Progenitor cell of endocrine pancreas (in vitro differentiated cells): ENCODE measurements around the gene SPSB2. TPM values are rescaled to one million over a fixed set of nuclear protein-coding genes. Genes with fewer than 3 reads are reported as not detected.

Experiments used
- DNase-seq: peaks from one replicate; pipeline ENCODE4 v3.0.0; 2021; ENCODE audit warnings: low spot score; ENCODE audit not compliant: unreplicated experiment
- H3K27ac Mint-ChIP-seq: 2 replicates; pipeline ENCODE4 v1.8.0; 2021; ENCODE audit warnings: mild to moderate bottlenecking, moderate library complexity, mixed read lengths
- H3K27me3 Mint-ChIP-seq: 2 replicates; pipeline ENCODE4 v1.8.0; 2021; ENCODE audit warnings: mixed read lengths
- H3K36me3 Mint-ChIP-seq: 2 replicates; pipeline ENCODE4 v1.8.0; 2022; ENCODE audit warnings: mixed read lengths; ENCODE audit not compliant: insufficient read depth
- H3K4me1 Mint-ChIP-seq: 2 replicates; pipeline ENCODE4 v1.8.0; 2021; ENCODE audit warnings: low read depth, mixed read lengths
- H3K4me3 Mint-ChIP-seq: 2 replicates; pipeline ENCODE4 v1.8.0; 2021; ENCODE audit warnings: low read depth, mild to moderate bottlenecking, moderate library complexity, mixed read lengths
- H3K9me3 Mint-ChIP-seq: 2 replicates; pipeline ENCODE4 v1.8.0; 2021; ENCODE audit warnings: low read depth, mixed read lengths
- total RNA-seq: library from RNA; stranded (reverse); gene quantifications from 2 replicates; pipeline ENCODE4 v1.2.1, GENCODE V29; 2021
- TF ChIP-seq, protein P1 (sequence below): fragments of 200-600 bp; sonication (generic); IDR thresholded peaks from one replicate; pipeline ENCODE4 v1.5.0; 2021; ENCODE audit warnings: antibody characterized with exemption, mild to moderate bottlenecking; ENCODE audit not compliant: unreplicated experiment

The SPSB2 gene
- total RNA-seq, 1 donor from 2014 or later = 11.7 TPM

DNA sequence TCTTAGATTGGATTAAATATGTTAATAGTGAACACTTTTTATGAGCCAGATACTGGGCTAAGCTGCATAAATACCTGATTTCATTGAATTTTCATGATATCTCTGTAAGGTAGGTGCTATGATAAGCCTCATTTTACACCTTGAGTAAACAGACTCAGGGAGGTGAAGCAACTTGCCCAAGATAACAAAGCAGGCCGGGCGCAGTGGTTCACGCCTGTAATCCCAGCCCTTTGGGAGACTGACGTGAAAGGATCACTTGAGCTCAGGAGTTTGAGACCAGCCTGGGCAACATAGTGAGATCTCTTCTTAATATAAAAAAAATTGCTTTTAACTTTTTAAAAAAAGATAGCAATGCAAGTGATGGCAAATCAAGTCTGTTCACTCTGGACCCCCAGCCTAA, 31.0 kb downstream of the SPSB2 start:
- no peak for DNase-seq
- Mint-ChIP-seq H3K27ac (no peak overlapping the region), H3K4me3 (no peak overlapping the region), H3K36me3 (peaks cover 12% of the 10 kb centered on the region), H3K27me3 (no peaks in the 10 kb centered on the region), H3K9me3 (no peaks in the 10 kb centered on the region), H3K4me1 (peaks cover 5% of the 10 kb centered on the region)
- TF ChIP-seq, protein P1, sequence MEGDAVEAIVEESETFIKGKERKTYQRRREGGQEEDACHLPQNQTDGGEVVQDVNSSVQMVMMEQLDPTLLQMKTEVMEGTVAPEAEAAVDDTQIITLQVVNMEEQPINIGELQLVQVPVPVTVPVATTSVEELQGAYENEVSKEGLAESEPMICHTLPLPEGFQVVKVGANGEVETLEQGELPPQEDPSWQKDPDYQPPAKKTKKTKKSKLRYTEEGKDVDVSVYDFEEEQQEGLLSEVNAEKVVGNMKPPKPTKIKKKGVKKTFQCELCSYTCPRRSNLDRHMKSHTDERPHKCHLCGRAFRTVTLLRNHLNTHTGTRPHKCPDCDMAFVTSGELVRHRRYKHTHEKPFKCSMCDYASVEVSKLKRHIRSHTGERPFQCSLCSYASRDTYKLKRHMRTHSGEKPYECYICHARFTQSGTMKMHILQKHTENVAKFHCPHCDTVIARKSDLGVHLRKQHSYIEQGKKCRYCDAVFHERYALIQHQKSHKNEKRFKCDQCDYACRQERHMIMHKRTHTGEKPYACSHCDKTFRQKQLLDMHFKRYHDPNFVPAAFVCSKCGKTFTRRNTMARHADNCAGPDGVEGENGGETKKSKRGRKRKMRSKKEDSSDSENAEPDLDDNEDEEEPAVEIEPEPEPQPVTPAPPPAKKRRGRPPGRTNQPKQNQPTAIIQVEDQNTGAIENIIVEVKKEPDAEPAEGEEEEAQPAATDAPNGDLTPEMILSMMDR = no peak

DNA sequence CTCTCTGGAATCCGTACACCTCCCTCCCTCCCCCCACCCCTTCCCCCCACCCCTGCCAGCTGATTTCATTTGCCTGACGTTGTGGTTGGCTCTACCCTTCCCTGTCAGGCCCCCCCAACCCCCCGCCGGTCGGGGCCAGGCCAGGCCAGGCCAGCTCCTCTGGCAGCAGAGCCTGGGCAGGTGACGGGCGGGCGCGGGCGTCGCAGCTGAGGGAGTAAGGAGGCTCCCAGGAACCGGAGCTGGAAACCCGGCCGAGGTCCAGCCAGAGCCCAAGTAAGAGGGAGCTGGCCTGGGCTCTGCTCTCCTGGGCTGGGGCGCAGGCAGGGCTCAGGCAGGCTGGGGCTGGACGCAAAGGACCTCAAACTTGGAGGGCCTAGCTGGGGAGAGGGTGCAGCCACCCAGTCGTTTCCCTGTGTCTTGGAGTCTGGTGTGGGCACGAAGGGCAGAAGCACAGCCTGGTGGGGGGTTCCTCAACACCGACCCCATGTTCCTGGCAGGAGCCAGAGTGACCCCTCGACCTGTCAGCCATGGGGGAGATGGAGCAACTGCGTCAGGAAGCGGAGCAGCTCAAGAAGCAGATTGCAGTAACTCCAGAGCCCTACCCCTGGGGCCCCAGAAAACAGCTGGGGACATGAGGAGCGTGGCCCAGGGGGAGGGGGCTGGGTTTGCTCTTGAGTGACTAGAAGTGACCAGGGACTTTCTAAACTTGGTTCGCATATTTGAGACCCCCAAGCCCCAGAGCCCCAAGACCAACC, 32.2 kb downstream of the SPSB2 start, which contains the start of gene GNB3:
Gene GNB3 (plus strand): TSS at position 165 of the 755 bp plus-strand sequence. CDS start 363 bp downstream, at position 528.
- H3K27me3 Mint-ChIP-seq = no peaks in the 10 kb centered on the region
- no peak for DNase-seq
- no peak within 1 kb of the TSS for H3K4me3 Mint-ChIP-seq
- H3K36me3 Mint-ChIP-seq = peaks cover 9% of the 10 kb centered on the region
- no peaks in the 10 kb centered on the region for H3K9me3 Mint-ChIP-seq
- peaks cover 5% of the 10 kb centered on the region for H3K4me1 Mint-ChIP-seq
- peak within 1 kb of the TSS; percentile 84 for H3K27ac Mint-ChIP-seq
- TF ChIP-seq, protein P1 = no peak

DNA sequence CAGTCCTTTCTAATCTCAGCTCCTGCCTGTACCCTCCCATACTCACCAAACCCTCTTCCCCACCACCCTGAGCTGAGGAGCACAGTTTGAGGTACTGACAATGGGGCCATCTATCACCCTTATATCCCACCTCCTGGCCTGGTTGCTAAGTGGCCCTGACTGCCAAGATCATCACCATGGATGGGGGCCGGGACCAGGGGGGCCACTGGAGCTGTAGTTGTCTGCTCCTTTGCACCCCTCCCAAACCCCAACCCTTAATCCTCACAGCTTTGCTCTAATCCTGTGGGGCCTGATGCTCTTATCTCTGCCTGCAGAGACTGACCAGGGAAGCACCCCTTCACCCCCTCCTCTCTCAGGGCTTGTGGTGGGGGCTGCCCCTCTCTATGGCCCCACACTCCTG, 32.8 kb downstream of the SPSB2 start:
- H3K27me3 Mint-ChIP-seq = no peaks in the 10 kb centered on the region
- TF ChIP-seq, protein P1 = no peak
- H3K4me3 Mint-ChIP-seq = no peak overlapping the region
- peaks cover 10% of the 10 kb centered on the region for H3K36me3 Mint-ChIP-seq
- H3K4me1 Mint-ChIP-seq = peaks cover 7% of the 10 kb centered on the region
- no peak for DNase-seq
- no peaks in the 10 kb centered on the region for H3K9me3 Mint-ChIP-seq
- peak overlapping the region; percentile 84 for H3K27ac Mint-ChIP-seq

DNA sequence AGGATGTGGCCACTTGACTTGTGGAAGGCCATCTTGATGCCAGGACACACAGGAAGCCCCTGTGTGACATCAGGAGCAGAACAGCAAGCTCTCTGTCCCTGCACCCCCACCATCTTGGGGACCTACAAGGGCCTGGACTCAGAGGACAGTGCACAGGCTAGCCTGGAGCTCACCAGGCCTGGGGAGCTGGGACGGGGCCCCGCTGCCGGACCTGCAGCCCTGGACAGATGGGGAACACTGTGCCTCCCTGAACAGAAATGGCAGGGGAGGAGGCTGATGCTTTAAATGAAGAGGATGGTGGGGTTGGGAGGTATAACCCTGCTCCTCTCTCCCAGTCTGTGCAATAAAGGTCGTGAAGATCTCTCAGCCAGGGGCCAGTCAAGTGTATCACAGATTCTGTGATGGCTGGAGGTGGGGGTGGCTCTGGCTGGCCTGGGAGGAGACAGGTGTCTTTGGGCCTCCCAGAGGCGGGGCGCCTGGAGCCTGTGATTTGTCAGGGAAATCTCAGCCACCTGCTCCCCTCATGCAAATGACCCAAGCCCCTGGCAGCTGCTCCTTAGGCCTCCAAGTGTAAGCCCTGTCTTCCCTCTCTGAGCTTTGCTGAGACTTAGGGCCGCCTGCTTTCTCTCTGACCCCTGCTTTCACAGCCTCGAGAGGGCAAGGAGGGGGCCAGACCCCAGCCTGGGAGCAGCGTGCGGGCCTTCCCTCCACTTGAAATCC, 33.5 kb downstream of the SPSB2 start:
- Mint-ChIP-seq H3K4me1 (peaks cover 7% of the 10 kb centered on the region), H3K27ac (peak overlapping the region; percentile 84), H3K9me3 (no peaks in the 10 kb centered on the region), H3K36me3 (peaks cover 7% of the 10 kb centered on the region), H3K4me3 (no peak overlapping the region), H3K27me3 (no peaks in the 10 kb centered on the region)
- TF ChIP-seq, protein P1 = no peak
- DNase-seq = no peak

DNA sequence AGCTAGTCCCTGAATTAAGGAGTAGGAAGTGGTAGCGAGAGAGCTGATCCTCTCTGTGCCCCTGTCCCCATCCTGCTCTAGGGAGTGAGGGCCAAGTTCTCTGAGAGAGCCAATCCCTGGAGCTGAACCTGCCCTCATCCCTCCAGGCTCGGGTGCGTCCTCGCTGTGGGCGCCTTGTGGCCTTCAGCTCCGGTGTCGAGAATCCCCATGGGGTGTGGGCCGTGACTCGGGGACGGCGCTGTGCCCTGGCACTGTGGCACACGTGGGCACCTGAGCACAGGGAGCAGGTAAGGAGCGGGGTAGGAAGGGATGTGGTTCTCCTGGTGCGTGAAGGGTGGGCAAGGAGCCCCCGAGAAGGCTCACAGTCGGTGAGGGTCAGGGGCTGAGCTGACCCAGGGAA, 34.2 kb downstream of the SPSB2 start:
- no peak for DNase-seq
- Mint-ChIP-seq H3K9me3 (no peaks in the 10 kb centered on the region), H3K27ac (no peak overlapping the region), H3K4me3 (no peak overlapping the region), H3K36me3 (peaks cover 9% of the 10 kb centered on the region), H3K27me3 (no peaks in the 10 kb centered on the region), H3K4me1 (peaks cover 7% of the 10 kb centered on the region)
- TF ChIP-seq, protein P1 = no peak
